Liver (tissue), 9 donors: ENCODE measurements around the gene SH2D3A. TPM values are rescaled to one million over a fixed set of nuclear protein-coding genes. Genes with fewer than 3 reads are reported as not detected.

ENCODE experiments used
- DNase-seq: peaks from one replicate; pipeline ENCODE4 v3.0.0-alpha.2; 2017; ENCODE audit warnings: low spot score
- H3K27ac ChIP-seq, 2 donors: one replicate each; pipeline ENCODE4 v1.7.0; 2013; ENCODE audit warnings: inconsistent platforms in 2 of 2, low read length in 2 of 2, control low read depth in 1 of 2, low read depth in 1 of 2, mild to moderate bottlenecking in 1 of 2
- H3K27me3 ChIP-seq, 4 donors: one replicate each; pipeline versions ENCODE4 v1.6.1 to v1.7.0; 2013; ENCODE audit warnings: low read length in 3 of 4, inconsistent platforms in 1 of 4, mild to moderate bottlenecking in 1 of 4, moderate library complexity in 1 of 4; ENCODE audit not compliant: control insufficient read depth in 4 of 4, insufficient read depth in 4 of 4
- H3K36me3 ChIP-seq, 4 donors: one replicate each; pipeline versions ENCODE4 v1.6.1 to v1.7.0; 2013; ENCODE audit warnings: low read length in 3 of 4, mild to moderate bottlenecking in 3 of 4, low read depth in 1 of 4, moderate library complexity in 1 of 4; ENCODE audit not compliant: control insufficient read depth in 4 of 4, insufficient read depth in 3 of 4
- H3K4me1 ChIP-seq, 4 donors: one replicate each; pipeline versions ENCODE4 v1.6.1 to v1.7.0; 2013; ENCODE audit warnings: low read length in 3 of 4, mild to moderate bottlenecking in 3 of 4, moderate library complexity in 1 of 4; ENCODE audit not compliant: control insufficient read depth in 4 of 4, insufficient read depth in 4 of 4
- H3K4me3 ChIP-seq, 3 donors: one replicate each; pipeline versions ENCODE4 v1.6.1 to v1.7.0; 2013; ENCODE audit warnings: low read length in 3 of 3, control low read depth in 1 of 3, low read depth in 1 of 3, mild to moderate bottlenecking in 1 of 3
- H3K9ac ChIP-seq, 2 donors: one replicate each; pipeline ENCODE4 v1.7.0; 2013; ENCODE audit warnings: low read length in 2 of 2, mild to moderate bottlenecking in 2 of 2, moderate library complexity in 2 of 2, control low read depth in 1 of 2, low read depth in 1 of 2
- H3K9me3 ChIP-seq, 4 donors: one replicate each; pipeline versions ENCODE4 v1.6.1 to v1.7.0; 2013; ENCODE audit warnings: low read length in 3 of 4; ENCODE audit not compliant: control insufficient read depth in 4 of 4
- ATF3 ChIP-seq: IDR thresholded peaks from 2 replicates; pipeline ENCODE4 v1.6.1; 2016; ENCODE audit warnings: antibody characterized with exemption
- CTCF ChIP-seq: fragments of 150-350 bp; IDR thresholded peaks from 2 replicates; pipeline ENCODE4 v1.5.1; 2017; ENCODE audit warnings: improper control_type of control experiment, low read depth, low read length; ENCODE audit not compliant: missing input control
- EGR1 ChIP-seq, 2 donors: IDR thresholded peaks; 2 replicates each; pipeline ENCODE4 v1.6.1; 2016 to 2018; ENCODE audit warnings: antibody characterized with exemption in 2 of 2, low read depth in 2 of 2
- FOXA1 ChIP-seq: IDR thresholded peaks from 2 replicates; pipeline ENCODE4 v1.6.1; 2016; ENCODE audit warnings: antibody characterized with exemption
- HNF4G ChIP-seq: IDR thresholded peaks from 2 replicates; pipeline ENCODE4 v1.6.1; 2016; ENCODE audit warnings: antibody characterized with exemption
- NR2F2 ChIP-seq: IDR thresholded peaks from 2 replicates; pipeline ENCODE4 v1.6.1; 2016; ENCODE audit warnings: antibody characterized with exemption
- REST ChIP-seq: IDR thresholded peaks from 2 replicates; pipeline ENCODE4 v1.6.1; 2016; ENCODE audit warnings: antibody characterized with exemption, mild to moderate bottlenecking
- RXRA ChIP-seq, 2 donors: IDR thresholded peaks; 2 replicates each; pipeline ENCODE4 v1.6.1; 2017 to 2018; ENCODE audit warnings: antibody characterized with exemption in 2 of 2, mild to moderate bottlenecking in 1 of 2
- SP1 ChIP-seq: IDR thresholded peaks from 2 replicates; pipeline ENCODE4 v1.6.1; 2018; ENCODE audit warnings: antibody characterized with exemption, mild to moderate bottlenecking
- TAF1 ChIP-seq: conservative IDR thresholded peaks from 2 replicates; pipeline ENCODE4 v1.6.1; 2016; ENCODE audit warnings: antibody characterized with exemption, mild to moderate bottlenecking
- YY1 ChIP-seq: IDR thresholded peaks from 2 replicates; pipeline ENCODE4 v1.6.1; 2016; ENCODE audit warnings: antibody characterized with exemption, mild to moderate bottlenecking
- WGBS: extraction: QIAGEN DNeasy Blood & Tissue Kit; methylation state at CpG from one replicate; pipeline ENCODE4 v1.1.7; 2013; 5-methylcytosine and 5-hydroxymethylcytosine counted together
- polyA plus RNA-seq, 2 donors: library from polyadenylated mRNA; stranded (reverse) in 1 of 2; unstranded in 1 of 2; fragments of 200-250 nt in 1 of 2; fragments of >200 nt in 1 of 2; fragmentation: Nextera tagmentation in 1 of 2; extraction: Ambion mirVana in 1 of 2; gene quantifications; one replicate each; pipeline versions ENCODE4 v1.2.1 to v1.2.3, GENCODE V29; 2013 to 2015
- total RNA-seq, 2 donors: library from RNA; depleted of rRNA; stranded (reverse); fragments of >200 nt; gene quantifications; one replicate each; pipeline ENCODE4 v1.2.3, GENCODE V29; 2014
- donor health status: healthy.
- donor health status: healthy.
- donor health status: healthy.
- donor health status: healthy.
- donor health status: healthy.

SH2D3A gene
- total and polyA plus RNA-seq, 4 donors, result 0.23 to 1.0 (median 0.77) TPM

- WGBS, result 85% methylated on average over 4 of the region's 4 CpGs
- H3K4me3 ChIP-seq, result no peak overlapping the region
- H3K27ac ChIP-seq, result no peak overlapping the region
- peaks cover 0 to 2% (median 0%) of the 10 kb centered on the region in 4 donors for H3K27me3 ChIP-seq
- TF ChIP-seq HNF4G (no peak), FOXA1 (no peak), SP1 (no peak), REST (no peak)
- H3K36me3 ChIP-seq, result no peaks in the 10 kb centered on the region
- DNase-seq, result no peak
- H3K9me3 ChIP-seq, result peaks cover 0 to 3% (median under 1%) of the 10 kb centered on the region in 4 donors
- H3K4me1 ChIP-seq, result peaks cover 0 to 3% (median under 1%) of the 10 kb centered on the region in 4 donors
- H3K9ac ChIP-seq, result no peak overlapping the region
These were observed 29.0 kb upstream of the SH2D3A start for GRCh38 chr19:6796278-6796677.

- Histone ChIP-seq H3K36me3 (no peaks in the 10 kb centered on the region), H3K4me3 (no peak overlapping the region), H3K27ac (no peak overlapping the region), H3K4me1 (no peaks in the 10 kb centered on the region), H3K27me3 (peaks cover 0 to 2% (median 0%) of the 10 kb centered on the region in 4 donors), H3K9ac (no peak overlapping the region), H3K9me3 (peaks cover 0 to 3% (median under 1%) of the 10 kb centered on the region in 4 donors)
- WGBS, result 66% methylated on average over 13 of the region's 13 CpGs
- TF ChIP-seq EGR1 (IDR thresholded peaks at IDR 0.05; ENCODE audit: low read depth in 2 of 2) (no peak), RXRA (IDR thresholded peaks at IDR 0.05) (no peak), REST (no peak), ATF3 (no peak), YY1 (no peak), FOXA1 (no peak), TAF1 (no peak), NR2F2 (no peak), CTCF (no peak)
- DNase-seq, result no peak
These were observed 27.6 kb upstream of the SH2D3A start for GRCh38 chr19:6794686-6795431.
